ENCODE results near the gene RECK.

DNA sequence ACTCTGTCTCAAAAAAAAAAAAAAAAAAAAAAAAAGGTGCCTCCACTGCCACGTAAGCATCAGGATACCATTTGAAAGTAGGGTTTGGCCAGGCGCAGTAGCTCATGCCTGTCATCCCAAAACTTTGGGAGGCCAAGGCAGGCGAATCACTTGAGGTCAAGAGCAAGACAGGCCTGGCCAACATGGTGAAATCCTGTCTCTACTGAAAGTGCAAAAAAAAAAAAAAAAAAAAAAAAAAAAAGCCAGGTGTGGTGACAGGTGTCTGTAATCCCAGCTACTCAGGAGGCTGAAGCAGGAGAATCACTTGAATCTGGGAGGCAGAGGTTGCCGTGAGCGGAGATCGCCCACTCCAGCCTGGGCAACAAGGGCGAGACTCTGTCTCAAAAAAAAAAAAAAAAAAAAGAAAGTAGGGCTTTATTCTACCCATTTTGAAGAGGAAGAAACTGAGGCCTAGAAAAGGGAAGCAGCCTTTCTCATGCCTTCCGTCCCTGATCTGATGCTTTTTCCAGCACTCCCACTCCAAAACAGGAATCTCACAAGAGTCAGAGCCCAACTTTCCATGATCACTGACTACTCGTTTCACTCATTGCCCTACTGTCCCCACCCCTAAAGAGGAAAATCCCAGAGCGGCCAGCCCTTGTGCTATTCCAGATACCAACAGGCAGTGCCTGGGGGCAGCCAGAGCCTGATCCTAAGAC, 116.2 kb downstream of the RECK start:
- TF ChIP-seq CTCF (conservative IDR thresholded peaks at IDR 0.05; ENCODE audit: low read depth, low read length) (no peak), EZH2 (IDR thresholded peaks at IDR 0.05; ENCODE audit: low read length, unreplicated experiment) (no peak), EZH2phosphoT487 (IDR thresholded peaks at IDR 0.05; ENCODE audit: borderline replicate concordance, low read length) (no peak)

All from PC-3 (cell line).